ENCODE results near the gene NKTR. TPM values are rescaled to one million over a fixed set of nuclear protein-coding genes. Genes with fewer than 3 reads are reported as not detected.

NKTR gene
- total and polyA plus RNA-seq, 2 experiments from 2014 or later: 81.3 to 117 TPM

DNA sequence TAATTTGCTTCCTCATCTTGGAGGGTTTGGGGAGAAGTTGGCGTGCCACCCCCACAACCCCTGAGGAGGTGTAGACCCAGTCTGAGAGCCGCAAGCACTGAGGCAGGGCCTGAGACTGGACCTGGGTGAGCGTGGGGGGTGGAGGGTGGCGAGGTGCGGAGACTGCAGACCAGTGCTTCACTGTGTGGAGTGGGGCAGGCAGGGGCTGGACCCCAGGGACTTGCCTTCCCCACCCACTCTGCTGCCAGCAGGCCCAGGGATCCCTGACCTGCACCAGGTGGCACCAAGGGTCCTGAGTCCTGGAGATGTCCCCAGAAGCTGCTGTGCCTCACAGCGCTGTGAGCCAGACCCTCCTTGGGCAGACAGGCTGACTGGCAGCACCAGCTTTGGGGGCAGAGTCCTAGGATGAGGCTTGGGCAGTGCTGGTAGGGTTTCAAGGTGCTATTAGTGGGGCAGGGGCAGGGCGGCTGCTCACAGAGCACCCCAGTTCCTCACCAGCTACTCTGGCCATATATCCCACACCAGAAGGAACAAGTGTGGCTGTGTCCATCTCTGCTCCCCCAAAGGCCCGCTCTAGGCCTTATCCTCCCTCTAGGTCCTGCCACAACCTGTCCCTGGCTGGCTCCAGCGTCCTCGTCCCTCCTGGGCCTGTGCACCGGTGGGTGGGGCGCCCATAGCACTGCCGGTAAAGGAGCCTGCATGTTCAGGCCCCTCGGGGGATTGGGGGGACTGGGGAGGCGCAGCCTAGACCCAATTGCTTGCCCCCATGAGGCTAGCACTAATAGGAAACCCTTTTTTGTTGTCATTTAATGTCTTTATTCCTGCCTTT lies 64.8 kb downstream of the NKTR start (continued):
- TF ChIP-seq, protein P1, sequence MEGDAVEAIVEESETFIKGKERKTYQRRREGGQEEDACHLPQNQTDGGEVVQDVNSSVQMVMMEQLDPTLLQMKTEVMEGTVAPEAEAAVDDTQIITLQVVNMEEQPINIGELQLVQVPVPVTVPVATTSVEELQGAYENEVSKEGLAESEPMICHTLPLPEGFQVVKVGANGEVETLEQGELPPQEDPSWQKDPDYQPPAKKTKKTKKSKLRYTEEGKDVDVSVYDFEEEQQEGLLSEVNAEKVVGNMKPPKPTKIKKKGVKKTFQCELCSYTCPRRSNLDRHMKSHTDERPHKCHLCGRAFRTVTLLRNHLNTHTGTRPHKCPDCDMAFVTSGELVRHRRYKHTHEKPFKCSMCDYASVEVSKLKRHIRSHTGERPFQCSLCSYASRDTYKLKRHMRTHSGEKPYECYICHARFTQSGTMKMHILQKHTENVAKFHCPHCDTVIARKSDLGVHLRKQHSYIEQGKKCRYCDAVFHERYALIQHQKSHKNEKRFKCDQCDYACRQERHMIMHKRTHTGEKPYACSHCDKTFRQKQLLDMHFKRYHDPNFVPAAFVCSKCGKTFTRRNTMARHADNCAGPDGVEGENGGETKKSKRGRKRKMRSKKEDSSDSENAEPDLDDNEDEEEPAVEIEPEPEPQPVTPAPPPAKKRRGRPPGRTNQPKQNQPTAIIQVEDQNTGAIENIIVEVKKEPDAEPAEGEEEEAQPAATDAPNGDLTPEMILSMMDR (conservative IDR thresholded peaks at IDR 0.05; ENCODE audit: low read depth in 2 of 2): no peak
- TF ChIP-seq NANOG (IDR thresholded peaks at IDR 0.05; ENCODE audit: borderline replicate concordance): no peak

DNA sequence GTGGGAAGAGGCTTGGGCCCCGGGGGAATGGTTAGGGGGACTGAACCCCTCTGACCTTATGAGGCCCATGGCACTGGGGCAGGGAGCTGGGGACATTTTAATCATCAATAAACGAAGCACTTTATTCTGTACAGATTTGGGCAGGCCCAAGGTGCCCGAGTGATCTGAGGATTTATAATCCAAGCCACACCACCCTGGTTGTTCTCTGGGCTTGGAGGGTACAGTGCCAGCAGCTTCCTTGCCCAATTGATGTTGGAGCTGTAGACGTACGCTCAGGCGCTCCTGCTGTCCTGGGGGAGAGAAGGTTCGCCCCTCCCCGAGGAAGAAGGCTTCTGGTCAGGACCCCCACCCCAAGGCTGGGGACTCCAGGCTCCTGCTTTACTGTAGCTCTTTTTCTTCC lies 65.5 kb downstream of the NKTR start:
- Histone ChIP-seq H3K4me1 (ENCODE audit: insufficient read depth) (no peaks in the 10 kb centered on the region), H2AFZ (no peak overlapping the region), H3K36me3 (ENCODE audit: insufficient read depth) (no peaks in the 10 kb centered on the region), H3K4me3 (no peak overlapping the region), H3K27ac (ENCODE audit: low read depth) (no peak overlapping the region), H4K20me1 (replicated peaks; ENCODE audit: insufficient read depth) (no peaks in the 10 kb centered on the region), H3K4me2 (no peak overlapping the region), H3K79me2 (replicated peaks; ENCODE audit: insufficient read depth) (no peaks in the 10 kb centered on the region), H3K27me3 (ENCODE audit: insufficient read depth) (no peaks in the 10 kb centered on the region), H3F3A (replicated peaks; ENCODE audit: low read depth) (no peaks in the 10 kb centered on the region), H3K9me2 (ENCODE audit: insufficient read depth) (no peaks in the 10 kb centered on the region)
- Mint-ChIP-seq H3K9me3 (0 out of 3 replicates have a peak, but pooled peaks cover 5% of the 10 kb centered on the region), H3K4me3 (no peak overlapping the region), H3K27me3 (ENCODE audit: insufficient read depth, low read depth, poor library complexity) (no peaks in the 10 kb centered on the region), H3K4me1 (peaks cover 9% of the 10 kb centered on the region; the same call in 2 of the 3 replicates), H3K36me3 (ENCODE audit: low read depth) (peaks cover 5% of the 10 kb centered on the region; the same call in 2 of the 3 replicates), H3K27ac (no peak overlapping the region)
- ATAC-seq (no peak), DNase-seq (ENCODE audit: low spot score) (no peak)
- TF ChIP-seq EZH2phosphoT487 (IDR thresholded peaks at IDR 0.05; ENCODE audit: unreplicated experiment) (no peak), NANOG (IDR thresholded peaks at IDR 0.05; ENCODE audit: borderline replicate concordance) (no peak), POLR2AphosphoS5 (IDR thresholded peaks at IDR 0.05; ENCODE audit: low read depth) (no peak), STAT1 (IDR thresholded peaks at IDR 0.05; ENCODE audit: unreplicated experiment) (no peak), EZH2 (IDR thresholded peaks at IDR 0.05; ENCODE audit: low read depth, unreplicated experiment) (no peak), JUNB (IDR thresholded peaks at IDR 0.05; ENCODE audit: unreplicated experiment) (no peak), ZNF331 (CRISPR knock-in tag; IDR thresholded peaks at IDR 0.05; ENCODE audit: low read depth) (no peak), ZNF114 (CRISPR knock-in tag; IDR thresholded peaks at IDR 0.05) (no peak), CREB1 (CRISPR knock-in tag; IDR thresholded peaks at IDR 0.05; ENCODE audit: low read depth) (no peak)
- TF ChIP-seq, protein P2, sequence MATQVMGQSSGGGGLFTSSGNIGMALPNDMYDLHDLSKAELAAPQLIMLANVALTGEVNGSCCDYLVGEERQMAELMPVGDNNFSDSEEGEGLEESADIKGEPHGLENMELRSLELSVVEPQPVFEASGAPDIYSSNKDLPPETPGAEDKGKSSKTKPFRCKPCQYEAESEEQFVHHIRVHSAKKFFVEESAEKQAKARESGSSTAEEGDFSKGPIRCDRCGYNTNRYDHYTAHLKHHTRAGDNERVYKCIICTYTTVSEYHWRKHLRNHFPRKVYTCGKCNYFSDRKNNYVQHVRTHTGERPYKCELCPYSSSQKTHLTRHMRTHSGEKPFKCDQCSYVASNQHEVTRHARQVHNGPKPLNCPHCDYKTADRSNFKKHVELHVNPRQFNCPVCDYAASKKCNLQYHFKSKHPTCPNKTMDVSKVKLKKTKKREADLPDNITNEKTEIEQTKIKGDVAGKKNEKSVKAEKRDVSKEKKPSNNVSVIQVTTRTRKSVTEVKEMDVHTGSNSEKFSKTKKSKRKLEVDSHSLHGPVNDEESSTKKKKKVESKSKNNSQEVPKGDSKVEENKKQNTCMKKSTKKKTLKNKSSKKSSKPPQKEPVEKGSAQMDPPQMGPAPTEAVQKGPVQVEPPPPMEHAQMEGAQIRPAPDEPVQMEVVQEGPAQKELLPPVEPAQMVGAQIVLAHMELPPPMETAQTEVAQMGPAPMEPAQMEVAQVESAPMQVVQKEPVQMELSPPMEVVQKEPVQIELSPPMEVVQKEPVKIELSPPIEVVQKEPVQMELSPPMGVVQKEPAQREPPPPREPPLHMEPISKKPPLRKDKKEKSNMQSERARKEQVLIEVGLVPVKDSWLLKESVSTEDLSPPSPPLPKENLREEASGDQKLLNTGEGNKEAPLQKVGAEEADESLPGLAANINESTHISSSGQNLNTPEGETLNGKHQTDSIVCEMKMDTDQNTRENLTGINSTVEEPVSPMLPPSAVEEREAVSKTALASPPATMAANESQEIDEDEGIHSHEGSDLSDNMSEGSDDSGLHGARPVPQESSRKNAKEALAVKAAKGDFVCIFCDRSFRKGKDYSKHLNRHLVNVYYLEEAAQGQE (IDR thresholded peaks at IDR 0.05; ENCODE audit: unreplicated experiment): no peak
- TF ChIP-seq, protein P3, sequence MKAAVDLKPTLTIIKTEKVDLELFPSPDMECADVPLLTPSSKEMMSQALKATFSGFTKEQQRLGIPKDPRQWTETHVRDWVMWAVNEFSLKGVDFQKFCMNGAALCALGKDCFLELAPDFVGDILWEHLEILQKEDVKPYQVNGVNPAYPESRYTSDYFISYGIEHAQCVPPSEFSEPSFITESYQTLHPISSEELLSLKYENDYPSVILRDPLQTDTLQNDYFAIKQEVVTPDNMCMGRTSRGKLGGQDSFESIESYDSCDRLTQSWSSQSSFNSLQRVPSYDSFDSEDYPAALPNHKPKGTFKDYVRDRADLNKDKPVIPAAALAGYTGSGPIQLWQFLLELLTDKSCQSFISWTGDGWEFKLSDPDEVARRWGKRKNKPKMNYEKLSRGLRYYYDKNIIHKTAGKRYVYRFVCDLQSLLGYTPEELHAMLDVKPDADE (IDR thresholded peaks at IDR 0.05): no peak
- TF ChIP-seq, protein P1 (conservative IDR thresholded peaks at IDR 0.05; ENCODE audit: low read depth in 2 of 2): no peak

All from GM23338 (cell line).